ENCODE results near the gene HMGB3.

DNA sequence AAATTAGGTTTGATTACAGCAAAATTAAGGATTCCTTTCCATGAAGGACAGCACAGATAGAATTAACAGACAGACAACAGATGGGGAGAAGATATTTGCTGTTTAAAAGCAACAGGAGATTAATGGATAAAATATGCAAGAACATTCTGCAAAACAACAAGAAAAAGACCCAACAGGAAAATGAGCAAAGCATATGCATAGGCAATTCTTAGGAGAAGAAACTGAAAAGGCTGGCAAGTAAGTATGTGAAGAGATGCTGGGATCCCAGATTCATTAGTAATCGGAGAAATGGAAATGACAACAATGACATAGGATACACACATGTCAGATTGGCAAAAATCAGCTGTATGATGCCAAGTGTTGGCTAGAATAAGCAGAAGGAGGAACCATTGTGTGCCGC, 27.5 kb upstream of the HMGB3 start:
- TF ChIP-seq EZH2 (IDR thresholded peaks at IDR 0.05; ENCODE audit: insufficient read depth, poor library complexity, severe bottlenecking) = no peak
- no peak for TF ChIP-seq EZH2phosphoT487 (IDR thresholded peaks at IDR 0.05; ENCODE audit: insufficient read depth, low read depth)

All from GM23248 (cell line).